ENCODE measurements around the gene SQSTM1. TPM values are rescaled to one million over a fixed set of nuclear protein-coding genes. Genes with fewer than 3 reads are reported as not detected.

The SQSTM1 gene
- total and polyA plus RNA-seq, 9 of the 15 experiments (the other 6 are each of a cell fraction or from before 2014, with no cell fraction given) = 5.6 to 148 (median 64.0) TPM

DNA sequence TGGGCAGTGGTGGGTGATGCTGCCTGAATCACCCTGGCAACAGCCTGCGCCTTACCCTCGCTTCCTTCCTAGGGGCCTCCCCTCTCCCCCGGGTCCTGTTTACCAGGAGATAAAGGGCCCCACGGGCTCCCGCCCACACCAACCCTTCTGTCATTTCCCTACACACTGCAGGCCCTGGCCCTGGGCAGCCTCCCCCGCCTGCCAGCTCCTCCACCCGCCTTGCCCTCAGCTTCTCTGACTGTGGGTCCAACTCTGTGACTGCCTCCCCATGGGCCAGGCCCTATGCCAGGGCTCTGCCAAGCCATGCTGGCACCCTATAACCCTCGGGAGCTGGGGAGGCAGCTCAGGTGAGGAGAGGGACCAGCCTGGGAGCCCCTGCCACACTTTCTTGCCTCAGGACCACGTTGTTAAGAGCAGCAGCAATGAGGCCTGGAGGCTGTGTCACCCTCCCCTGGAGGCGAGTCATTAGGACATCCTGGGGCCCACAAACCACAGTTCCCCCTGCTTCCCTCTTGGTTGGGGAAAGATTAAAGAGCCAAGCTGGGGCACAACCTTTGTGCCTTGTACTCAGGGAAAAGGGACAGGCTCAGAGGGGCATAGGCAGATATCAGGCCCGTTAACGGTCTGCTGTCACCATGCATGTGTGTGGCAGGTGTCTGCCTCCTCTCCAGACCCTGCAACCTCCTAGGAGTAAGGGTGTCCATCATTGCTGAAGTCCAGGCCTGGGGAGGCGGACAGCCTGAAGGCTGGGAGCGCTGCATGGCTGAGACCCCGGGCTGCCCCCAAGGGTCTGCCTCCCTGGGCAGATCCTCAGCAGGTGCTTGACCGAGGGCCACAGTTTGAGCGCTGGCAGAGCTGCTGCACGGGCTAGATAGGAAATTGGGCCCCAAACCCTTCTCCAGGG lies 16.8 kb upstream of the SQSTM1 start:
- Histone ChIP-seq H3K9ac (ENCODE audit: insufficient read depth in 1 of 2, low read depth in 2 of 2, low read length in 2 of 2) (peak overlapping the region; percentile 12 to 89; a peak in 3 of 4 replicates), H3K36me3 (ENCODE audit: control insufficient read depth, insufficient read depth, low read length) (peaks cover 54% of the 10 kb centered on the region; the same call in 2 of the 3 replicates), H3K9me1 (ENCODE audit: control insufficient read depth, insufficient read depth, low read length) (peaks cover 6% of the 10 kb centered on the region), H3K4me2 (ENCODE audit: insufficient read depth, low read length) (peak overlapping the region; percentile 83), H3K27ac (ENCODE audit: extremely low read depth, low read depth, low read length) (peak overlapping the region; percentile 46; the same call in 2 of the 3 replicates), H2AFZ (ENCODE audit: low read depth, low read length) (no peak overlapping the region), H3K4me1 (replicated peaks in 1 of 2; ENCODE audit: control insufficient read depth in 2 of 2, insufficient read depth in 2 of 2, low read length in 2 of 2) (peaks cover 23 to 75% of the 10 kb centered on the region in 2 experiments), H4K20me1 (replicated peaks; ENCODE audit: control insufficient read depth, insufficient read depth, low read length) (no peaks in the 10 kb centered on the region), H3K27me3 (ENCODE audit: control insufficient read depth in 2 of 2, insufficient read depth in 2 of 2, low read length in 2 of 2) (no peaks in the 10 kb centered on the region), H3K4me3 (0 out of 2 replicates have a peak overlapping the region, but pooled peaks have one; percentile 2), H3K79me2 (ENCODE audit: control insufficient read depth, insufficient read depth, low read length) (peaks cover 46% of the 10 kb centered on the region), H3K9me3 (replicated peaks; ENCODE audit: control insufficient read depth, insufficient read depth, low read depth, low read length) (no peaks in the 10 kb centered on the region)
- peak; percentile 87 for FAIRE-seq
- ChIA-PET CTCF (ENCODE audit: low intra/inter-chr PET ratio) (no interaction called here), POLR2A (interaction anchor here (0.5 to 1.6 kb wide), 2 partner anchors 9 to 542 kb away, joined by 4 to 5 read pairs; no protein-coding TSS in a partner anchor)
- in situ Hi-C loops (cut with MboI) (no loop called here), intact Hi-C loops (cut with micrococcal nuclease) (loop anchor here (2.0 kb wide), 1 partner anchor 15 kb away; no protein-coding TSS in a partner anchor)
- ATAC-seq = no peak
- no TSS peak for BruUV-seq (replicated peaks)
- WGBS (ENCODE audit: insufficient coverage, low coverage, missing lambda C conversion rate) = 58% methylated on average over 14 of the region's 18 CpGs
- peak; percentile 44 to 64 (median 52) for DNase-seq (ENCODE audit: extremely low read depth in 1 of 4, low spot score in 3 of 4)
- TF ChIP-seq PHF20 (IDR thresholded peaks at IDR 0.05; ENCODE audit: partially characterized antibody) (no peak), CBFA2T3 (IDR thresholded peaks at IDR 0.05) (peak; percentile 59), RREB1 (CRISPR knock-in tag; IDR thresholded peaks at IDR 0.05) (0 out of 2 replicates have a peak, but pooled peaks have one; percentile 30), VEZF1 (CRISPR knock-in tag; IDR thresholded peaks at IDR 0.05) (peak; percentile 62), ZFPM2 (CRISPR knock-in tag; IDR thresholded peaks at IDR 0.05) (no peak), RCOR1 (IDR thresholded peaks at IDR 0.05; ENCODE audit: borderline replicate concordance in 1 of 2, low read depth in 2 of 2, low read length in 2 of 2) (no peak; a peak in 1 of 4 replicates), HDAC6 (IDR thresholded peaks at IDR 0.05; ENCODE audit: low read depth, low read length) (no peak), ZNF12 (CRISPR knock-in tag; IDR thresholded peaks at IDR 0.05) (0 out of 2 replicates have a peak, but pooled peaks have one; percentile 30), MYC (IDR thresholded peaks at IDR 0.05; ENCODE audit: low read depth, low read length) (no peak), MYC (CRISPR knock-in tag; IDR thresholded peaks at IDR 0.05; ENCODE audit: borderline replicate concordance, low read depth) (no peak)
- TF ChIP-seq, protein P1, sequence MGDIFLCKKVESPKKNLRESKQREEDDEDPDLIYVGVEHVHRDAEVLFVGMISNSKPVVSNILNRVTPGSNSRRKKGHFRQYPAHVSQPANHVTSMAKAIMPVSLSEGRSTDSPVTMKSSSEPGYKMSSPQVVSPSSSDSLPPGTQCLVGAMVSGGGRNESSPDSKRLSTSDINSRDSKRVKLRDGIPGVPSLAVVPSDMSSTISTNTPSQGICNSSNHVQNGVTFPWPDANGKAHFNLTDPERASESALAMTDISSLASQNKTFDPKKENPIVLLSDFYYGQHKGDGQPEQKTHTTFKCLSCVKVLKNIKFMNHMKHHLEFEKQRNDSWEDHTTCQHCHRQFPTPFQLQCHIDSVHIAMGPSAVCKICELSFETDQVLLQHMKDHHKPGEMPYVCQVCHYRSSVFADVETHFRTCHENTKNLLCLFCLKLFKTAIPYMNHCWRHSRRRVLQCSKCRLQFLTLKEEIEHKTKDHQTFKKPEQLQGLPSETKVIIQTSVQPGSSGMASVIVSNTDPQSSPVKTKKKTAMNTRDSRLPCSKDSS (IDR thresholded peaks at IDR 0.05; ENCODE audit: low read depth, partially characterized antibody) = no peak

Measured in K562 (cell line).